Smooth muscle cell (in vitro differentiated cells): ENCODE results near the gene TEAD4. TPM values are rescaled to one million over a fixed set of nuclear protein-coding genes. Genes with fewer than 3 reads are reported as not detected.

Experiments
- DNase-seq: peaks from one replicate; lab custom pipeline; 2025; ENCODE audit not compliant: unreplicated experiment; lab: John Stamatoyannopoulos, UW
- H2AFZ ChIP-seq: fragments of 200-600 bp; sonication (generic); 2 replicates; pipeline ENCODE4 v1.6.0; 2016; ENCODE audit warnings: antibody characterized with exemption, low read depth, mild to moderate bottlenecking
- H3F3A ChIP-seq: fragments of 200-600 bp; sonication (generic); 2 replicates; pipeline ENCODE4 v1.6.0; 2017; ENCODE audit warnings: antibody characterized with exemption, low read depth
- H3K27ac ChIP-seq: fragments of 200-600 bp; sonication (generic); 2 replicates; pipeline ENCODE4 v1.5.1; 2016; ENCODE audit warnings: low read depth, mild to moderate bottlenecking
- H3K27me3 ChIP-seq: fragments of 200-600 bp; sonication (generic); 2 replicates; pipeline ENCODE4 v1.6.1; 2016; ENCODE audit warnings: low read depth, mild to moderate bottlenecking
- H3K36me3 ChIP-seq: fragments of 200-600 bp; sonication (generic); 2 replicates; pipeline ENCODE4 v1.5.1; 2016; ENCODE audit warnings: low read depth
- H3K4me1 ChIP-seq: fragments of 200-600 bp; sonication (generic); 2 replicates; pipeline ENCODE4 v1.5.1; 2016; ENCODE audit warnings: low read depth
- H3K4me2 ChIP-seq: fragments of 200-600 bp; sonication (generic); 2 replicates; pipeline ENCODE4 v1.6.0; 2016; ENCODE audit warnings: mild to moderate bottlenecking
- H3K4me3 ChIP-seq: fragments of 200-600 bp; sonication (generic); 2 replicates; pipeline ENCODE4 v1.5.1; 2016; ENCODE audit warnings: mild to moderate bottlenecking
- H3K79me2 ChIP-seq: fragments of 200-600 bp; sonication (generic); 2 replicates; pipeline ENCODE4 v1.6.0; 2016; ENCODE audit warnings: low read depth, mild to moderate bottlenecking
- H3K9ac ChIP-seq: fragments of 200-600 bp; sonication (generic); 2 replicates; pipeline ENCODE4 v1.6.0; 2016; ENCODE audit warnings: low read depth
- H3K9me3 ChIP-seq: fragments of 200-600 bp; sonication (generic); replicated peaks from 2 replicates; pipeline ENCODE4 v1.5.1; 2016; ENCODE audit warnings: low read depth
- H4K20me1 ChIP-seq: fragments of 200-600 bp; sonication (generic); 2 replicates; pipeline ENCODE4 v1.6.0; 2016; ENCODE audit warnings: low read depth
- WGBS: methylation state at CpG from one replicate; pipeline ENCODE4 v1.1.7; 2016; ENCODE audit warnings: low lambda C conversion rate; 5-methylcytosine and 5-hydroxymethylcytosine counted together
- polyA plus RNA-seq: library from polyadenylated mRNA; unstranded; fragments of >200 nt; fragmentation: Nextera tagmentation; extraction: Ambion mirVana; gene quantifications from 2 replicates; pipeline ENCODE4 v1.2.1, GENCODE V29; 2016
- total RNA-seq: library from RNA; depleted of rRNA; stranded (reverse); fragments of >200 nt; gene quantifications from 2 replicates; pipeline ENCODE4 v1.2.3, GENCODE V29; 2014
- TF ChIP-seq, protein P1 (sequence below): fragments of 200-600 bp; sonication (generic); IDR thresholded peaks from 2 replicates; pipeline ENCODE4 v1.5.1; 2017; ENCODE audit warnings: borderline replicate concordance, mild to moderate bottlenecking, antibody characterized with exemption; ENCODE audit not compliant: insufficient read depth, poor library complexity, severe bottlenecking

Gene TEAD4
- total and polyA plus RNA-seq, 2 experiments from 2014 or later: 12.0 to 14.3 TPM

DNA sequence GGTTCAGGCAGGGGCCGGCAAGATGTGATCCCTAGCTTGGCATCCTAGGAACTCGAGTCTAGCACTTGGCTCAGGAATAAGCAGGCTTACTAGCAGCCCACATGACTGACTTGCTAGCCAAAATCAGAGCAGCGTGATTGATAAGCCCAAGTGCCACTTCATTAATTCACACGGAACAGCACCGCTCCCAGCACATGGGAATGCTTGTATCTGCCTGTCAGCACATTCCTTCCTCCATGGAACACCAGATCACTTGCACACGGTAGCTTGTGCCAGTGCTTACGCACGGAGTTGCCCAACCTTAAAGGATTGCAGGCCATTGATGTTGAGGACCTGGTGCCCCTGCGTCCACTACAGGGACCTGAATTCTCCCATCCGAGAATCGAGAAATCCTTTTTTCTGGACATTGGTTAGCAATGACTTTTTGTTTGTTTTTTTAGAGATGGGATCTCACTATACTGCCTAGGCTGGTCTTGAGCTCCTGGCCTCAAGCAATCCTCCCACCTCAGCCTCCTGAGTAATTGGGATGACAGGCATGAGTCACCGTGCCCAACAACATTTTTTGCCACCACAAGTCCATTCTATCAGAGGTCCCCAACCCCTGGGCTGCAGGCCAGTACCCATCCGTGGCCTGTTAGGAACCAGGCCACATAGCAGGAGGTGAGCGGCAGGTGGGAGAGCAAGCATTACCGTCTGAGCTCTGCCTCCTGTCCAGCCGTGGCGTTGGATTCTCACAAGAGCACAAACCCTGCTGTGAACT, 87.4 kb downstream of the TEAD4 start:
- no peak for DNase-seq
- Histone ChIP-seq H3K79me2 (no peaks in the 10 kb centered on the region), H3K27ac (no peak overlapping the region), H3K9ac (no peak overlapping the region), H3K9me3 (no peaks in the 10 kb centered on the region), H3K36me3 (no peaks in the 10 kb centered on the region), H3K4me1 (no peaks in the 10 kb centered on the region), H3F3A (no peaks in the 10 kb centered on the region), H3K27me3 (no peaks in the 10 kb centered on the region), H4K20me1 (no peaks in the 10 kb centered on the region), H3K4me3 (no peak overlapping the region), H3K4me2 (no peak overlapping the region), H2AFZ (no peak overlapping the region)
- 84% methylated on average over 17 of the region's 17 CpGs for WGBS
- TF ChIP-seq, protein P1, sequence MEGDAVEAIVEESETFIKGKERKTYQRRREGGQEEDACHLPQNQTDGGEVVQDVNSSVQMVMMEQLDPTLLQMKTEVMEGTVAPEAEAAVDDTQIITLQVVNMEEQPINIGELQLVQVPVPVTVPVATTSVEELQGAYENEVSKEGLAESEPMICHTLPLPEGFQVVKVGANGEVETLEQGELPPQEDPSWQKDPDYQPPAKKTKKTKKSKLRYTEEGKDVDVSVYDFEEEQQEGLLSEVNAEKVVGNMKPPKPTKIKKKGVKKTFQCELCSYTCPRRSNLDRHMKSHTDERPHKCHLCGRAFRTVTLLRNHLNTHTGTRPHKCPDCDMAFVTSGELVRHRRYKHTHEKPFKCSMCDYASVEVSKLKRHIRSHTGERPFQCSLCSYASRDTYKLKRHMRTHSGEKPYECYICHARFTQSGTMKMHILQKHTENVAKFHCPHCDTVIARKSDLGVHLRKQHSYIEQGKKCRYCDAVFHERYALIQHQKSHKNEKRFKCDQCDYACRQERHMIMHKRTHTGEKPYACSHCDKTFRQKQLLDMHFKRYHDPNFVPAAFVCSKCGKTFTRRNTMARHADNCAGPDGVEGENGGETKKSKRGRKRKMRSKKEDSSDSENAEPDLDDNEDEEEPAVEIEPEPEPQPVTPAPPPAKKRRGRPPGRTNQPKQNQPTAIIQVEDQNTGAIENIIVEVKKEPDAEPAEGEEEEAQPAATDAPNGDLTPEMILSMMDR: no peak

DNA sequence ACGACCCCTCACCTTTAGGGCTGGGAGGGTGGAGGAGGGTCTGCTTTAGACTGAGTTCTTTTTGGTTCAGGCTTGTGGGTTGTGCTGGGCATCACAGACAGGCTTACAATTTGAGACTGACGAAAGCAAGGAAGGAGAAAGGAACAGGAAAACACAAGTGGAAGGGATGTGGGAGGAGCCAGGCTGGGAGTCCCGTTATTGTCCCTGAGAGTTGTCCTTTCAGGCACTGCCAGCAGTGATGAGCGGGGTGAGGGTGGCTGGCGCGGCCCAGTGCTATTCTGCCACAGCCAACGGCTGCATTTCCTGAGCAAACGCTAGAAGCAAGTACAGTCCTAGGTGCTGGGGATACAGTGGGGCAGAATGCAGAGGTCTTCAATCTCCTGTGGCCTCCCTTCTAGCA, 88.8 kb downstream of the TEAD4 start:
- H2AFZ ChIP-seq: no peak overlapping the region
- H4K20me1 ChIP-seq: no peaks in the 10 kb centered on the region
- TF ChIP-seq, protein P1: no peak
- no peaks in the 10 kb centered on the region for H3K4me1 ChIP-seq
- no peaks in the 10 kb centered on the region for H3F3A ChIP-seq
- no peak overlapping the region for H3K4me3 ChIP-seq
- H3K79me2 ChIP-seq: no peaks in the 10 kb centered on the region
- 59% methylated on average over 8 of the region's 8 CpGs for WGBS
- H3K27ac ChIP-seq: no peak overlapping the region
- H3K27me3 ChIP-seq: no peaks in the 10 kb centered on the region
- no peak overlapping the region for H3K4me2 ChIP-seq
- no peaks in the 10 kb centered on the region for H3K9me3 ChIP-seq
- no peaks in the 10 kb centered on the region for H3K36me3 ChIP-seq
- no peak for DNase-seq
- H3K9ac ChIP-seq: no peak overlapping the region

DNA sequence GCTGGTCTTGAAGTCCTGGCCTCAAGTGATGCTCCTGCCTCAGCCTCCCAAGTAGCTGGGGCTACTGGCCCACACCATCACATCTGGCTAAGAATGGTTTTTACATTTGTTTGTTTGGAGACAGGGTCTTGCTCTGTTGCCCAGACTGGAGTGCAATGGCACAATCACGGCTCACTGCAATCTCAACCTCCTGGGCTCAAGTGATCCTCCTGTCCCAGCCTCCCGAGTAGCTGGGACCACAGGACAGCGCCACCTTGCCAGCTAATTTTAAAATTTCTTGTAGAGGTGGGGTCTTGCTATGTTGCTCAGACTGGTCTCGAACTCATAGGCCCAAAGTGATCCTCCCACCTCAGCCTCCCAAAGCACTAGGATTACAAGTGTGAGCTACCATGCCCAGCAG, 89.3 kb downstream of the TEAD4 start:
- Histone ChIP-seq H3K36me3 (no peaks in the 10 kb centered on the region), H3F3A (no peaks in the 10 kb centered on the region), H3K27ac (no peak overlapping the region), H3K4me3 (no peak overlapping the region), H3K79me2 (no peaks in the 10 kb centered on the region), H2AFZ (no peak overlapping the region), H4K20me1 (no peaks in the 10 kb centered on the region), H3K4me2 (no peak overlapping the region), H3K27me3 (no peaks in the 10 kb centered on the region), H3K9ac (no peak overlapping the region), H3K4me1 (no peaks in the 10 kb centered on the region), H3K9me3 (no peaks in the 10 kb centered on the region)
- TF ChIP-seq, protein P1: no peak
- 97% methylated on average over 4 of the region's 4 CpGs for WGBS
- DNase-seq: no peak

DNA sequence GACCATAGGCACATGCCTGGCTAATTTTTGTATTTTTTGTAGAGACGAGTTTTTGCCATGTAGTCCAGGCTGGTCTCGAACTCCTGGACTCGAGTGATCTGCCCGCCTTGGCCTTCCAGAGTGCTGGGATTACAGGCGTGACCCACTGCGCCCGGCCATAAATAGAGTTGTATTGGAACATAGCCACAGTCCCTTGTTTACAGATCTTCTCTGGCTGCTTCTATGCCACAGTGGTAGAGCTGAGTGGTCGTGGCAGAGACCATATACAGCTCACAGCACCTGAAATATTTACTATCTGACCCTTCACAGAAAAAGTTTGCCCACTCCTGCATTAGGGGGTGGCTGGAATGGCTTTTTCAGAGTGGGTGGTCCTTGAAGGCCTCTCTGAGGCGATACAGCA, 90.0 kb downstream of the TEAD4 start:
- TF ChIP-seq, protein P1: no peak
- no peaks in the 10 kb centered on the region for H3K36me3 ChIP-seq
- no peaks in the 10 kb centered on the region for H3K9me3 ChIP-seq
- no peaks in the 10 kb centered on the region for H3K79me2 ChIP-seq
- no peak overlapping the region for H3K4me2 ChIP-seq
- no peaks in the 10 kb centered on the region for H3F3A ChIP-seq
- H2AFZ ChIP-seq: no peak overlapping the region
- no peak overlapping the region for H3K27ac ChIP-seq
- H3K4me1 ChIP-seq: no peaks in the 10 kb centered on the region
- no peak overlapping the region for H3K9ac ChIP-seq
- no peak for DNase-seq
- no peak overlapping the region for H3K4me3 ChIP-seq
- 93% methylated on average over 9 of the region's 9 CpGs for WGBS
- no peaks in the 10 kb centered on the region for H3K27me3 ChIP-seq
- no peaks in the 10 kb centered on the region for H4K20me1 ChIP-seq
